ENCODE data around the gene AFF1. TPM values are rescaled to one million over a fixed set of nuclear protein-coding genes. Genes with fewer than 3 reads are reported as not detected.

AFF1 gene
- total and polyA plus RNA-seq, 7 experiments from 2014 or later, result 20.8 to 88.6 (median 66.8) TPM

DNA sequence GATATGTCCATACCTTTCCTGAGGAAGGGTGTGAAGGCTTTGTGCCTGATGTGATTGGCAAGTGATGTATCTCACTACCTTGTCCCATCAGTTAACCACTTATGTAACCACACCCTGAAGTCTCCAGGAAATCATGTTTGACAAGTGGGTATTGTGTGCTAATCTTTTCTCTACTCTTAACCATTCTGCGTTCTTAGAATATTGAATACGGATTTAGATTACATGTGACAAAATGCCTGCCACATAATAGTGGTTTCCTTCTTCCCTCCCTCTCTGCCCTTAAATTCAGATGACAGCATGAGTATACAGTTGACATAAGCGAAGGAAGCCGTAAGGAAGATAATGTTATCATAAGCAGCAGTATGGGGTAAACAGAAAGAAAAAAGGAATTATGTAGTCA lies 177.3 kb downstream of the AFF1 start:
- Mint-ChIP-seq H3K4me1 (peaks cover 5 to 24% (median 10%) of the 10 kb centered on the region in 7 donors), H3K27me3 (no peaks in the 10 kb centered on the region), H3K36me3 (peaks cover 6 to 62% (median 46%) of the 10 kb centered on the region in 5 donors), H3K4me3 (no peak overlapping the region), H3K9me3 (no peaks in the 10 kb centered on the region), H3K27ac (peak overlapping the region in 1 of 9 donors; percentile 71)
- H3K4me3 ChIP-seq (ENCODE audit: low read length), result no peak overlapping the region
- H3K36me3 ChIP-seq (ENCODE audit: control insufficient read depth in 2 of 3, insufficient read depth in 3 of 3, low read length in 3 of 3), result peaks cover 7 to 40% (median 10%) of the 10 kb centered on the region in 3 experiments
- ChIA-PET POLR2A (no interaction called here), CTCF (no interaction called here)
- no peak for DNase-seq
- intact Hi-C loops (cut with micrococcal nuclease), result no loop called here
- no peak for ATAC-seq
- no peaks in the 10 kb centered on the region for H3K27me3 ChIP-seq (ENCODE audit: control insufficient read depth in 2 of 2, insufficient read depth in 2 of 2, low read length in 2 of 2)
- H3K27ac ChIP-seq (ENCODE audit: low read depth, low read length), result no peak overlapping the region
- H3K4me1 ChIP-seq (ENCODE audit: control insufficient read depth in 2 of 2, insufficient read depth in 2 of 2, low read length in 2 of 2), result no peaks in the 10 kb centered on the region
- H3K9me3 ChIP-seq (ENCODE audit: control insufficient read depth in 2 of 3, low read length in 3 of 3), result no peaks in the 10 kb centered on the region

DNA sequence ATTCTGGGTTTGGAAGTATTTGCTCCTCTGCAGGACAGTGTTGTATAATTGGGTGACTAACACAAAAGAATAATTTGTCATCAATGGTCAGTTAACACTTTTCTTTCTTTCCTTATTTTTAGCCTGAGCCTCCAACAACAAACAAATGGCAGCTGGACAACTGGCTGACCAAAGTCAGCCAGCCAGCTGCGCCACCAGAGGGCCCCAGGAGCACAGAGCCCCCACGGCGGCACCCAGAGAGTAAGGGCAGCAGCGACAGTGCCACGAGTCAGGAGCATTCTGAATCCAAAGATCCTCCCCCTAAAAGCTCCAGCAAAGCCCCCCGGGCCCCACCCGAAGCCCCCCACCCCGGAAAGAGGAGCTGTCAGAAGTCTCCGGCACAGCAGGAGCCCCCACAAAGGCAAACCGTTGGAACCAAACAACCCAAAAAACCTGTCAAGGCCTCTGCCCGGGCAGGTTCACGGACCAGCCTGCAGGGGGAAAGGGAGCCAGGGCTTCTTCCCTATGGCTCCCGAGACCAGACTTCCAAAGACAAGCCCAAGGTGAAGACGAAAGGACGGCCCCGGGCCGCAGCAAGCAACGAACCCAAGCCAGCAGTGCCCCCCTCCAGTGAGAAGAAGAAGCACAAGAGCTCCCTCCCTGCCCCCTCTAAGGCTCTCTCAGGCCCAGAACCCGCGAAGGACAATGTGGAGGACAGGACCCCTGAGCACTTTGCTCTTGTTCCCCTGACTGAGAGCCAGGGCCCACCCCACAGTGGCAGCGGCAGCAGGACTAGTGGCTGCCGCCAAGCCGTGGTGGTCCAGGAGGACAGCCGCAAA lies 179.6 kb downstream of the AFF1 start:
- Histone ChIP-seq H3K4me3 (ENCODE audit: low read length) (no peak overlapping the region), H3K36me3 (ENCODE audit: control insufficient read depth in 2 of 3, insufficient read depth in 3 of 3, low read length in 3 of 3) (peaks cover 3 to 42% (median 7%) of the 10 kb centered on the region in 3 experiments), H3K27ac (ENCODE audit: low read depth, low read length) (no peak overlapping the region), H3K27me3 (ENCODE audit: control insufficient read depth in 2 of 2, insufficient read depth in 2 of 2, low read length in 2 of 2) (no peaks in the 10 kb centered on the region), H3K4me1 (ENCODE audit: control insufficient read depth in 2 of 2, insufficient read depth in 2 of 2, low read length in 2 of 2) (no peaks in the 10 kb centered on the region), H3K9me3 (ENCODE audit: control insufficient read depth in 2 of 3, low read length in 3 of 3) (no peaks in the 10 kb centered on the region)
- Mint-ChIP-seq H3K36me3 (peaks cover 0 to 60% (median 24%) of the 10 kb centered on the region in 5 donors), H3K27me3 (no peaks in the 10 kb centered on the region), H3K9me3 (no peaks in the 10 kb centered on the region), H3K4me1 (peaks cover 2 to 18% (median 8%) of the 10 kb centered on the region in 7 donors), H3K27ac (peak overlapping the region in 1 of 9 donors; percentile 20), H3K4me3 (no peak overlapping the region)
- intact Hi-C loops (cut with micrococcal nuclease), result no loop called here
- ATAC-seq, result no peak
- CTCF ChIA-PET, result interaction anchor here (0.7 to 2.2 kb wide), 3 partner anchors 10 to 192 kb away, joined by 3 to 7 read pairs (median 3); no protein-coding TSS in a partner anchor
- DNase-seq, result no peak
- POLR2A ChIA-PET, result no interaction called here

DNA sequence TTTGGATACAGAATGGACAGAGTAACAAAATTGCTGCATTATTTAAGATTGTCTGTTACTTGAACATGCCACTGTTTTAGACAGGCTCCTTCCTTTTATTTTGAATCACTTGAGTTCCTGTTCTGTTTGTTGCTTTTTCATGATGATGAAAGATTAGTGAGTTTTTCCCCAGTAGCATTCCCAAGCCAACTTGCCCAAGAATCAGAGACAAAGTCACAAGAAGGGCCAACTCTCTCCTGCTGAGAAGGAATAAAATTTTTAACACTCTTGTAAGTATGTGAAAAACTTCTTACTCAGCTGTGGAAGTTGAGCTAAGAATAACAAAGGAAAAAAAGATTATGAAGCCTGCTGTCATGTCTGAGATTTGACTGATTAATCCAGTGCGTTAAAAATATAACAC lies 181.4 kb downstream of the AFF1 start:
- no peak for DNase-seq
- H3K4me3 ChIP-seq (ENCODE audit: low read length), result no peak overlapping the region
- H3K4me1 Mint-ChIP-seq, result peaks cover 3 to 23% (median 20%) of the 10 kb centered on the region in 7 donors
- CTCF ChIA-PET, result interaction anchor here (0.8 kb wide), 1 partner anchor 193 kb away, joined by 3 read pairs; no protein-coding TSS in a partner anchor
- no peaks in the 10 kb centered on the region for H3K9me3 Mint-ChIP-seq
- H3K4me3 Mint-ChIP-seq, result no peak overlapping the region
- peaks cover 0 to 68% (median 38%) of the 10 kb centered on the region in 5 donors for H3K36me3 Mint-ChIP-seq
- POLR2A ChIA-PET, result no interaction called here
- H3K27me3 ChIP-seq (ENCODE audit: control insufficient read depth in 2 of 2, insufficient read depth in 2 of 2, low read length in 2 of 2), result no peaks in the 10 kb centered on the region
- H3K36me3 ChIP-seq (ENCODE audit: control insufficient read depth in 2 of 3, insufficient read depth in 3 of 3, low read length in 3 of 3), result peaks cover 0 to 56% (median 7%) of the 10 kb centered on the region in 3 experiments
- no peak for ATAC-seq
- intact Hi-C loops (cut with micrococcal nuclease), result no loop called here
- no peaks in the 10 kb centered on the region for H3K9me3 ChIP-seq (ENCODE audit: control insufficient read depth in 2 of 3, low read length in 3 of 3)
- no peak overlapping the region for H3K27ac Mint-ChIP-seq
- H3K4me1 ChIP-seq (ENCODE audit: control insufficient read depth in 2 of 2, insufficient read depth in 2 of 2, low read length in 2 of 2), result no peaks in the 10 kb centered on the region
- no peak overlapping the region for H3K27ac ChIP-seq (ENCODE audit: low read depth, low read length)
- no peaks in the 10 kb centered on the region for H3K27me3 Mint-ChIP-seq

DNA sequence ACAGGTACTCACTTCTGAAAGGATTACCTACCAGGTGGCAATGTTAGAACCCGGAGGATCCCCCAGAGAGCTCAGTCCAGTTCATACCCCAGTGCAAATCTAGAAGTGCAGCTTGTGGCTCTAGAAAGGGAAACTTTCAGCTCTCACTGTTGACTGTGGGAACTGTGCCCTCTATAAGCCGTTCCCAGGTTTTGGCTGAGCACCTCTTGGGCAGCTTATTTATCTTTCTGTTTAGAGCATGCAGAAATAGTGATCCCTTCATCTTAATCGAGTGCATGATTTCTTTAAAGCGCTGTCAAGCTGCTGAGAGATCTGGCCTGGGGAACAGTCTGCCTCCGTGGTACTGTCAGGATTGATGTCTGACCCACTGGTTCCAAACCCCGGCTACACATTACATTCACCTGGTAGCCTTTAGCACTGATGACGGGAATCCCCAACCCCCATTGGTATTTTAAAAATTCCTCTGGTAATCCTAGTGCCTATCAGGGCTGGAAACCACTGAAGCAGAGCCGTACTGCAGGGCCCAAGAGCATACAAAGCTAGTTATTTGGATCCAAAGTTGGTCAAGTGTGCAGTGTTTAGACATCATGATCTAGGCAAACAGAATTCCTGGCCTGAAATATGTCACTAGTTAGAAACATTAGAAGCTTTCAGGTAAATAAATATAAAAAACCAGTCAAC lies 182.4 kb downstream of the AFF1 start:
- peak overlapping the region in 1 of 9 donors; percentile 21 for H3K27ac Mint-ChIP-seq

DNA sequence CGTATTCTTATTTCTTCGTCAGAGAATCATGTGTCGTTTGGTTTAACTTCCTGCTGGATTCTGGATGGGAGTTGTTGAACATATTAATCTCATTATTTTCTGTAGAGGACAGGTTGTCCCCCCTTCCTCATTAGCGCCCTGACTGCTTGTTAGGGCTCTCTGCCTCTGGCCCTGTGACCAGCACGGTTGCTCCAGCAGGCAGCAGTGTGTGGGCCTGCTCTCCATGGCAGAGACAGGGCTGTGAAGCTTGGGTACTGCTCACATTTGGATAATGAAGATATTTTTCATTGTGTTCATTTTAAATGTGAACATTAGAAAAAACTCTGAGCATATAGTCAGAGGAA lies 182.9 kb downstream of the AFF1 start:
- Mint-ChIP-seq H3K4me1 (peaks cover 5 to 36% (median 19%) of the 10 kb centered on the region in 7 donors), H3K36me3 (peaks cover 0 to 55% (median 34%) of the 10 kb centered on the region in 5 donors), H3K27me3 (no peaks in the 10 kb centered on the region), H3K4me3 (no peak overlapping the region), H3K27ac (peak overlapping the region in 1 of 9 donors; percentile 21), H3K9me3 (no peaks in the 10 kb centered on the region)
- intact Hi-C loops (cut with micrococcal nuclease), result no loop called here
- peaks cover 0 to 56% (median 7%) of the 10 kb centered on the region in 3 experiments for H3K36me3 ChIP-seq (ENCODE audit: control insufficient read depth in 2 of 3, insufficient read depth in 3 of 3, low read length in 3 of 3)
- CTCF ChIA-PET, result no interaction called here
- no peaks in the 10 kb centered on the region for H3K27me3 ChIP-seq (ENCODE audit: control insufficient read depth in 2 of 2, insufficient read depth in 2 of 2, low read length in 2 of 2)
- H3K9me3 ChIP-seq (ENCODE audit: control insufficient read depth in 2 of 3, low read length in 3 of 3), result no peaks in the 10 kb centered on the region
- ATAC-seq (no peak), DNase-seq (no peak)
- POLR2A ChIA-PET, result no interaction called here
- no peak overlapping the region for H3K4me3 ChIP-seq (ENCODE audit: low read length)
- H3K4me1 ChIP-seq (ENCODE audit: control insufficient read depth in 2 of 2, insufficient read depth in 2 of 2, low read length in 2 of 2), result no peaks in the 10 kb centered on the region
- H3K27ac ChIP-seq (ENCODE audit: low read depth, low read length), result no peak overlapping the region

More for the DNA sequence above, 182.4 kb downstream of the AFF1 start:
- Histone ChIP-seq H3K4me1 (ENCODE audit: control insufficient read depth in 2 of 2, insufficient read depth in 2 of 2, low read length in 2 of 2) (no peaks in the 10 kb centered on the region), H3K4me3 (ENCODE audit: low read length) (no peak overlapping the region), H3K36me3 (ENCODE audit: control insufficient read depth in 2 of 3, insufficient read depth in 3 of 3, low read length in 3 of 3) (peaks cover 0 to 56% (median 7%) of the 10 kb centered on the region in 3 experiments), H3K27me3 (ENCODE audit: control insufficient read depth in 2 of 2, insufficient read depth in 2 of 2, low read length in 2 of 2) (no peaks in the 10 kb centered on the region), H3K27ac (ENCODE audit: low read depth, low read length) (no peak overlapping the region), H3K9me3 (ENCODE audit: control insufficient read depth in 2 of 3, low read length in 3 of 3) (no peaks in the 10 kb centered on the region)
- intact Hi-C loops (cut with micrococcal nuclease), result no loop called here
- CTCF ChIA-PET, result interaction anchor here (0.6 kb wide), 1 partner anchor 220 kb away, joined by 3 read pairs; no protein-coding TSS in a partner anchor
- ATAC-seq (no peak), DNase-seq (no peak)
- H3K9me3 Mint-ChIP-seq, result no peaks in the 10 kb centered on the region
- no peaks in the 10 kb centered on the region for H3K27me3 Mint-ChIP-seq
- H3K4me3 Mint-ChIP-seq, result no peak overlapping the region
- H3K36me3 Mint-ChIP-seq, result peaks cover 0 to 60% (median 34%) of the 10 kb centered on the region in 5 donors
- peaks cover 5 to 31% (median 19%) of the 10 kb centered on the region in 7 donors for H3K4me1 Mint-ChIP-seq
- POLR2A ChIA-PET, result no interaction called here

DNA sequence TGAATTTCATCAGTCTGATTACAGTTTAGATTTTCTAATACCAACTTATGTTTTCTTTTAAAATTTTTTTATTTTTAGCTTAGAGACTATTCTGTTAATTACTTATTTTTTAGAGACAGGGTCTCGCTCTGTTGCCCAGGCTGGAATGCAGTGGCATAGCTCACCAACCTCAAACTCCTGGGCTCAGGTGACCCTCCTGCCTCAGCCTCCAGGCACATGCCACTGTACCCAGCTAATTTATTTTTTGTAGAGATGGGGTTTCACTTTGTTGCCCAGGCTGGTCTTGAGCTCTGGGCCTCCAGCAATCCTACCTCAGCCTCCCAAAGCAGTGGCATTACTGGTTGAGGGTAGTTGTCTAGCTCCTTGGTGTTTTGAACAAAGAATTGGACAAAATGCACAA lies 183.6 kb downstream of the AFF1 start:
- Mint-ChIP-seq H3K4me1 (peaks cover 5 to 38% (median 19%) of the 10 kb centered on the region in 7 donors), H3K4me3 (no peak overlapping the region), H3K27me3 (no peaks in the 10 kb centered on the region), H3K36me3 (peaks cover 0 to 57% (median 34%) of the 10 kb centered on the region in 5 donors), H3K9me3 (no peaks in the 10 kb centered on the region), H3K27ac (peak overlapping the region in 1 of 9 donors; percentile 36)
- Histone ChIP-seq H3K4me1 (ENCODE audit: control insufficient read depth in 2 of 2, insufficient read depth in 2 of 2, low read length in 2 of 2) (no peaks in the 10 kb centered on the region), H3K27me3 (ENCODE audit: control insufficient read depth in 2 of 2, insufficient read depth in 2 of 2, low read length in 2 of 2) (no peaks in the 10 kb centered on the region), H3K27ac (ENCODE audit: low read depth, low read length) (no peak overlapping the region), H3K36me3 (ENCODE audit: control insufficient read depth in 2 of 3, insufficient read depth in 3 of 3, low read length in 3 of 3) (peaks cover 0 to 56% (median 7%) of the 10 kb centered on the region in 3 experiments), H3K4me3 (ENCODE audit: low read length) (no peak overlapping the region), H3K9me3 (ENCODE audit: control insufficient read depth in 2 of 3, low read length in 3 of 3) (no peaks in the 10 kb centered on the region)
- intact Hi-C loops (cut with micrococcal nuclease), result no loop called here
- DNase-seq, result no peak
- POLR2A ChIA-PET, result interaction anchor here (0.6 kb wide), 1 partner anchor 112 kb away, joined by 3 read pairs; no protein-coding TSS in a partner anchor
- CTCF ChIA-PET, result interaction anchor here (0.7 to 0.8 kb wide), 2 partner anchors 25 to 123 kb away, joined by 3 to 4 read pairs; no protein-coding TSS in a partner anchor
- ATAC-seq, result no peak

Data from naive thymus-derived CD4-positive, alpha-beta T cell (primary cell).